Heart right ventricle (tissue), 16 donors: ENCODE measurements around the gene HHATL. TPM values are rescaled to one million over a fixed set of nuclear protein-coding genes. Genes with fewer than 3 reads are reported as not detected.

ENCODE experiments used
- ATAC-seq, 8 donors: fragments of 200-7000 bp; cut with Tn5 transposase; one replicate each; pipeline ENCODE4 v1.9.1; 2020; ENCODE audit warnings: mild to moderate bottlenecking in 8 of 8, moderate library complexity in 8 of 8, moderate number of reproducible peaks in 1 of 8
- DNase-seq, 2 donors: peaks; one replicate each; pipeline ENCODE4 v3.0.0-alpha.2; 2020
- H3K27ac ChIP-seq, 10 donors: fragments of 200-600 bp; sonication (generic) in 2 of 10; one replicate each; pipeline versions ENCODE4 v1.5.0 to v1.8.0; 2020 to 2022; ENCODE audit warnings: mild to moderate bottlenecking in 3 of 10
- H3K27me3 ChIP-seq, 7 donors: fragments of 200-600 bp; one replicate each; pipeline ENCODE4 v1.8.0; 2021 to 2022; ENCODE audit warnings: mild to moderate bottlenecking in 2 of 7
- H3K36me3 ChIP-seq, 9 donors: fragments of 200-600 bp; sonication (generic) in 1 of 9; one replicate each; pipeline versions ENCODE4 v1.5.0 to v1.8.0; 2020 to 2022; ENCODE audit warnings: mild to moderate bottlenecking in 2 of 9
- H3K4me1 ChIP-seq, 9 donors: fragments of 200-600 bp; sonication (generic) in 1 of 9; one replicate each; pipeline versions ENCODE4 v1.5.0 to v1.8.0; 2020 to 2022; ENCODE audit warnings: mild to moderate bottlenecking in 4 of 9
- H3K4me3 ChIP-seq, 10 donors: fragments of 200-600 bp; sonication (generic) in 2 of 10; one replicate each; pipeline versions ENCODE4 v1.5.0 to v1.8.0; 2020 to 2022; ENCODE audit warnings: mild to moderate bottlenecking in 7 of 10, moderate library complexity in 2 of 10
- H3K9me3 ChIP-seq, 11 donors: fragments of 200-600 bp in 10 of 11; sonication (generic) in 2 of 11; one replicate each; pipeline versions ENCODE4 v1.5.0 to v1.8.0; 2013 to 2022; ENCODE audit warnings: mild to moderate bottlenecking in 2 of 11, control low read depth in 1 of 11, moderate library complexity in 1 of 11
- WGBS, 2 donors: extraction: QIAGEN DNeasy Blood & Tissue Kit; methylation state at CpG; one replicate each; pipeline ENCODE4 v1.1.7; 2013; ENCODE audit warnings: inconsistent platforms in 1 of 2; 5-methylcytosine and 5-hydroxymethylcytosine counted together
- intact Hi-C, 10 donors: fragments of 100-400 bp; cut with DNase I; formaldehyde crosslinking; loops; one replicate each; pipeline versions ENCODE4 v1.11.1 to v1.14.2; 2022
- polyA plus RNA-seq, 2 donors: library from polyadenylated mRNA; stranded (reverse); fragments of 200-250 nt; gene quantifications; one replicate each; pipeline ENCODE4 v1.2.3, GENCODE V29; 2013
- total RNA-seq, 10 donors: library from RNA; stranded (reverse); fragmentation: NEBNext Ultra II Directional in 3 of 10; extraction: Animal tissue kit (Norgen Biotek cat#: 25700) in 3 of 10; gene quantifications; one replicate each; pipeline versions ENCODE4 v1.2.1 to v1.2.4, GENCODE V29; 2021 to 2023
- TF ChIP-seq, protein P1 (sequence below), 9 donors: fragments of 200-600 bp; sonication (generic) in 2 of 9; IDR thresholded peaks; one replicate each; pipeline versions ENCODE4 v1.5.0 to v1.8.0; 2021 to 2022; ENCODE audit warnings: antibody characterized with exemption in 9 of 9, mild to moderate bottlenecking in 5 of 9, moderate library complexity in 1 of 9
- donor health status: Arrhythmogenic right ventricular cardiomyopathy.
- donor health status: ischemic (EF 13 %, LVEDD 7.1; RV severe dilation, severe dysfunction).
- donor health status: healthy with polysubstance abuse.
- donor health status: DM: no; HTN: yes; CAD: no.
- donor health status: DM: no; HTN: no; CAD: no.
- donor health status: ischemic (EF 25% LVEDD 6.9; RV normal size, moderate dysfunction).
- donor health status: ischemic (EF 25% LVEDD 5.7; RV mildly dilated, moderate dysfunction).
- donor health status: healthy.
- donor health status: DM: yes; HTN: yes; CAD: no.
- donor health status: Ischemic cardiomyopathy.
- donor health status: ischemic (EF 35%, LVEDD 5.7; RV mildly dilated, moderate dysfunction).
- donor health status: nonischemic (EF 11% LVEDD 7.7; RV severe dilation, severe dysfunction).
- donor health status: DM: yes; HTN: yes; CAD: no.
- donor health status: PGD.
- donor health status: ischemic (EF 29% LVEDD 5.4; RV normal size, mild dysfunction).
- donor health status: nonischemic (EF 23%, LVEDD 6.1; RV moderate dilation, normal function).

HHATL gene
- total and polyA plus RNA-seq, 12 donors = 332 to 2,035 (median 624) TPM

DNA sequence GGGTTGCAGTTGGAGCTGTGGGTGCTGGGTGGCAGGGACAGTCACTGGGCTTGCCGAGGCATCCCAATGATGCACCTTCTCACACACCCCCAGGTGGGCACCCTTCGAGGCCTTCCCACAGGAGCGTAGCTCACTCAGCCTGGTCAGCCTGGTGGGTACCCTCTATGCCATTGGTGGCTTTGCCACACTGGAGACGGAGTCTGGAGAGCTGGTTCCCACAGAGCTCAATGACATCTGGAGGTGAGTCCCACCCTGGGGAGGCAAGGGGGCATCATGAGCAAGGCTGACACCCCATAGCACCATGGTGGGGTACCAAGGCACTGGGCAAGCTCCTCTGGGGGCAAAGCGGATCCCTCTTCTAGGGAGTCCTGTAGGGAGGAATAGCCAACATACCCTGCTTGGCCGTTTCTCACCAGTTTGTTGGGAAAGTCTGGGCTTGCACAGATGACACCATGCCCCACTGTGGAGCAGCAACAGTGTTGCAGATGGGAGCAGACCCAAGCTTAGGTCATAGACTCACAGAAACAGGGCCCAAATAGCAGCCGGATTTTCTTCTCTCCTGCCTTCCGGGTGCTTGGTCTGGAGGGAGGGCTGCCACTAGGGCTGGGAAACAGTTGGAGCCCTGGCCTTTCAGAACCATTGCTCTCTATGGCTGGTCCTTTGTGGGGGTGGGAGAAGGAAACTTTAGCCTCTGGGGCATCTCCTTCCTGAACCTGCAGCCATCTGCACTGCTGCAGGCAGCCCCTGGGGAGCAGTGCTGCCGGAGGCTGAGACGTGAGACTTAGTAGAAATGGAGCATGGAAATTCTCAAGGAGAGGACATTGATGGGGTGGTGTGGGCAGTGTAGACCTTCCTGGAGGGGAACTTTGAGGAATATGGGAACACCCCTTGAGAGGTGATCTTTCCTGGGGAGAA is 11.6 kb downstream of the HHATL start:
- WGBS, 2 donors = 63 to 79% methylated on average over 10 of the region's 10 CpGs
- peak in 4 of 8 donors; percentile 2 to 26 (median 9) for ATAC-seq
- TF ChIP-seq, protein P1, sequence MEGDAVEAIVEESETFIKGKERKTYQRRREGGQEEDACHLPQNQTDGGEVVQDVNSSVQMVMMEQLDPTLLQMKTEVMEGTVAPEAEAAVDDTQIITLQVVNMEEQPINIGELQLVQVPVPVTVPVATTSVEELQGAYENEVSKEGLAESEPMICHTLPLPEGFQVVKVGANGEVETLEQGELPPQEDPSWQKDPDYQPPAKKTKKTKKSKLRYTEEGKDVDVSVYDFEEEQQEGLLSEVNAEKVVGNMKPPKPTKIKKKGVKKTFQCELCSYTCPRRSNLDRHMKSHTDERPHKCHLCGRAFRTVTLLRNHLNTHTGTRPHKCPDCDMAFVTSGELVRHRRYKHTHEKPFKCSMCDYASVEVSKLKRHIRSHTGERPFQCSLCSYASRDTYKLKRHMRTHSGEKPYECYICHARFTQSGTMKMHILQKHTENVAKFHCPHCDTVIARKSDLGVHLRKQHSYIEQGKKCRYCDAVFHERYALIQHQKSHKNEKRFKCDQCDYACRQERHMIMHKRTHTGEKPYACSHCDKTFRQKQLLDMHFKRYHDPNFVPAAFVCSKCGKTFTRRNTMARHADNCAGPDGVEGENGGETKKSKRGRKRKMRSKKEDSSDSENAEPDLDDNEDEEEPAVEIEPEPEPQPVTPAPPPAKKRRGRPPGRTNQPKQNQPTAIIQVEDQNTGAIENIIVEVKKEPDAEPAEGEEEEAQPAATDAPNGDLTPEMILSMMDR (IDR thresholded peaks at IDR 0.05) = no peak
- H3K4me3 ChIP-seq = no peak overlapping the region
- H3K4me1 ChIP-seq = peaks cover 0 to 10% (median under 1%) of the 10 kb centered on the region in 9 donors
- peaks cover 0 to 11% (median 3%) of the 10 kb centered on the region in 7 donors for H3K27me3 ChIP-seq
- no peaks in the 10 kb centered on the region for H3K9me3 ChIP-seq
- no peaks in the 10 kb centered on the region for H3K36me3 ChIP-seq
- DNase-seq = no peak
- intact Hi-C loops = no loop called here
- H3K27ac ChIP-seq = no peak overlapping the region

- Histone ChIP-seq H3K4me1 (peaks cover 0 to 18% (median 6%) of the 10 kb centered on the region in 9 donors), H3K4me3 (no peak overlapping the region), H3K27ac (no peak overlapping the region), H3K36me3 (no peaks in the 10 kb centered on the region), H3K27me3 (peaks cover 0 to 19% (median 10%) of the 10 kb centered on the region in 7 donors), H3K9me3 (no peaks in the 10 kb centered on the region)
- no peak for ATAC-seq
- TF ChIP-seq, protein P1 (IDR thresholded peaks at IDR 0.05) = no peak
- intact Hi-C loops = no loop called here
- 79 to 81% methylated on average over 7 of the region's 7 CpGs for WGBS, 2 donors
- no peak for DNase-seq
Observed at GRCh38 chr3:42690191-42690590, 12.4 kb downstream of the HHATL start.

GRCh38 chr3:42689421-42690014 is 13.1 kb downstream of the HHATL start:
- WGBS, 2 donors = 59 to 63% methylated on average over 9 of the region's 9 CpGs

More at GRCh38 chr3:42689421-42690014, 13.1 kb downstream of the HHATL start:
- H3K27ac ChIP-seq = no peak overlapping the region
- H3K27me3 ChIP-seq = peaks cover 0 to 23% (median 11%) of the 10 kb centered on the region in 7 donors
- ATAC-seq (no peak), DNase-seq (no peak)
- TF ChIP-seq, protein P1 (IDR thresholded peaks at IDR 0.05) = no peak
- H3K4me3 ChIP-seq = no peak overlapping the region
- no peaks in the 10 kb centered on the region for H3K36me3 ChIP-seq
- intact Hi-C loops = no loop called here
- no peaks in the 10 kb centered on the region for H3K9me3 ChIP-seq
- H3K4me1 ChIP-seq = peaks cover 1 to 25% (median 9%) of the 10 kb centered on the region in 9 donors
